Breast epithelium (tissue), 3 donors: ENCODE measurements around the gene DIO1.

Source experiments
- POLR2AphosphoS5 ChIP-seq, 3 donors: sonication (generic); formaldehyde crosslinking; IDR thresholded peaks; one replicate each; pipeline ENCODE4 v1.6.1; 2017; ENCODE audit warnings: antibody characterized with exemption in 3 of 3
- TF ChIP-seq, protein P1 (sequence below), 3 donors: fragments of 450-650 bp; IDR thresholded peaks; one replicate each; pipeline ENCODE4 v1.5.1; 2016 to 2017; ENCODE audit warnings: antibody characterized with exemption in 3 of 3, mild to moderate bottlenecking in 3 of 3, moderate library complexity in 3 of 3

DNA sequence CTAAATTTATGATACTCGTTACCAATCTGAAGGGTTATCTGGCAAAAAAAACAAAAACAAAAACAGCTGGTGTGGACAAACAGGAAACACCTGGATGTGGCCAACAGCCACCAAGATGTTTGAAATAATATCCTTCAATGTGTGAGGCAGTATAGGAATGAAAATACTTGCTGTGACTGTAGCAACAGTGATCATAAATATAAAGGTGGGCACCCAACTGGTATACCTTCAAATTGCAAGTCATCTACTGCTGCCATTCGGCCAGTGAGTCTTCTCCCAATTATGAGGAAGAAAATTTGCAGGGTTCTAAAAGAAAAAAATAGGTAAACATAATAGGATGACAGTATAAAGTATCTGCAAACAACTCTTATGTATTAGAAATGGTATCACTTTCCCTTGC lies 5.3 kb upstream of the DIO1 start:
- TF ChIP-seq, protein P1, sequence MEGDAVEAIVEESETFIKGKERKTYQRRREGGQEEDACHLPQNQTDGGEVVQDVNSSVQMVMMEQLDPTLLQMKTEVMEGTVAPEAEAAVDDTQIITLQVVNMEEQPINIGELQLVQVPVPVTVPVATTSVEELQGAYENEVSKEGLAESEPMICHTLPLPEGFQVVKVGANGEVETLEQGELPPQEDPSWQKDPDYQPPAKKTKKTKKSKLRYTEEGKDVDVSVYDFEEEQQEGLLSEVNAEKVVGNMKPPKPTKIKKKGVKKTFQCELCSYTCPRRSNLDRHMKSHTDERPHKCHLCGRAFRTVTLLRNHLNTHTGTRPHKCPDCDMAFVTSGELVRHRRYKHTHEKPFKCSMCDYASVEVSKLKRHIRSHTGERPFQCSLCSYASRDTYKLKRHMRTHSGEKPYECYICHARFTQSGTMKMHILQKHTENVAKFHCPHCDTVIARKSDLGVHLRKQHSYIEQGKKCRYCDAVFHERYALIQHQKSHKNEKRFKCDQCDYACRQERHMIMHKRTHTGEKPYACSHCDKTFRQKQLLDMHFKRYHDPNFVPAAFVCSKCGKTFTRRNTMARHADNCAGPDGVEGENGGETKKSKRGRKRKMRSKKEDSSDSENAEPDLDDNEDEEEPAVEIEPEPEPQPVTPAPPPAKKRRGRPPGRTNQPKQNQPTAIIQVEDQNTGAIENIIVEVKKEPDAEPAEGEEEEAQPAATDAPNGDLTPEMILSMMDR (IDR thresholded peaks at IDR 0.05): no peak
- no peak for TF ChIP-seq POLR2AphosphoS5 (IDR thresholded peaks at IDR 0.05)
